PC-9 (cell line): ENCODE measurements around the gene FIBCD1. TPM values are rescaled to one million over a fixed set of nuclear protein-coding genes. Genes with fewer than 3 reads are reported as not detected.

Experiments
- BruUV-seq: library from RNA; stranded (reverse); fragments of 400-500 nt; replicated peaks from 2 replicates; lab custom pipeline; 2021; lab: Mats Ljungman, UMichigan
- CTCF ChIA-PET: fragments of 300-600 bp; sonication (Branson Sonifier 250); formaldehyde crosslinking; loops from one replicate; lab custom pipeline; 2022; ENCODE audit warnings: antibody characterized with exemption; lab: Charles Lee
- POLR2A ChIA-PET: fragments of 300-600 bp; sonication (Branson Sonifier 250); formaldehyde crosslinking; loops from one replicate; lab custom pipeline; 2022; ENCODE audit warnings: antibody characterized with exemption; ENCODE audit not compliant: unreplicated experiment; lab: Charles Lee
- DNase-seq, 2 experiments: peaks; one replicate each; pipeline versions ENCODE4 v3.0.0 to v3.0.0-alpha.2; 2015 to 2022; ENCODE audit warnings: mixed read lengths in 1 of 2
- H2AFZ ChIP-seq: fragments of 200-600 bp; sonication (generic); 2 replicates; pipeline ENCODE4 v1.8.1; 2017; ENCODE audit warnings: antibody characterized with exemption
- H3F3A ChIP-seq: fragments of 200-600 bp; sonication (generic); 2 replicates; pipeline ENCODE4 v1.8.1; 2017; ENCODE audit warnings: antibody characterized with exemption, mild to moderate bottlenecking, low read depth; ENCODE audit not compliant: insufficient read depth
- H3K27ac ChIP-seq: fragments of 200-600 bp; sonication (generic); 2 replicates; pipeline ENCODE4 v1.6.1; 2016; ENCODE audit warnings: mixed run types
- H3K27me3 ChIP-seq: fragments of 200-600 bp; sonication (generic); 2 replicates; pipeline ENCODE4 v1.6.1; 2016; ENCODE audit warnings: low read depth, mixed run types; ENCODE audit not compliant: insufficient read depth
- H3K36me3 ChIP-seq: fragments of 200-600 bp; sonication (generic); 2 replicates; pipeline ENCODE4 v1.6.1; 2016; ENCODE audit warnings: low read depth, mixed run types
- H3K4me1 ChIP-seq: fragments of 200-600 bp; sonication (generic); replicated peaks from 2 replicates; pipeline ENCODE4 v1.6.1; 2016; ENCODE audit warnings: mixed run types; ENCODE audit not compliant: insufficient read depth
- H3K4me2 ChIP-seq: fragments of 200-600 bp; sonication (generic); 2 replicates; pipeline ENCODE4 v1.6.1; 2017; ENCODE audit warnings: mixed run types
- H3K4me3 ChIP-seq: fragments of 200-600 bp; sonication (generic); 2 replicates; pipeline ENCODE4 v1.6.1; 2016; ENCODE audit warnings: mixed run types
- H3K79me2 ChIP-seq: fragments of 200-600 bp; sonication (generic); 2 replicates; pipeline ENCODE4 v1.6.1; 2017; ENCODE audit warnings: low read depth, mixed run types
- H3K9me2 ChIP-seq: fragments of 200-600 bp; sonication (generic); 2 replicates; pipeline ENCODE4 v1.8.1; 2017; ENCODE audit warnings: mild to moderate bottlenecking; ENCODE audit not compliant: insufficient read depth
- H3K9me3 ChIP-seq: fragments of 200-600 bp; sonication (generic); 2 replicates; pipeline ENCODE4 v1.8.1; 2016; ENCODE audit warnings: low read depth; ENCODE audit not compliant: insufficient read depth
- H4K20me1 ChIP-seq: fragments of 200-600 bp; sonication (generic); 2 replicates; pipeline ENCODE4 v1.8.1; 2017; ENCODE audit not compliant: insufficient read depth
- CTCF ChIP-seq: fragments of 200-600 bp; sonication (generic); conservative IDR thresholded peaks from 2 replicates; pipeline ENCODE4 v1.6.1; 2017; ENCODE audit warnings: mixed run types, antibody characterized with exemption, mild to moderate bottlenecking, moderate library complexity
- EZH2 ChIP-seq: fragments of 200-600 bp; sonication (generic); IDR thresholded peaks from 2 replicates; pipeline ENCODE4 v1.8.0; 2017; ENCODE audit warnings: antibody characterized with exemption, low read depth
- intact Hi-C: fragments of 100-400 bp; cut with micrococcal nuclease; formaldehyde crosslinking; loops from one replicate; pipeline ENCODE4 v1.10.0; 2022; ENCODE audit not compliant: unreplicated experiment
- total RNA-seq: library from RNA; stranded (reverse); gene quantifications from 2 replicates; pipeline ENCODE4 v1.2.3, GENCODE V29; 2021

FIBCD1 gene
- total RNA-seq, 1 experiment from 2014 or later, result 2.7 TPM

- Histone ChIP-seq H3K27ac (no peak overlapping the region), H3K4me3 (no peak overlapping the region), H3K9me2 (no peaks in the 10 kb centered on the region), H4K20me1 (no peaks in the 10 kb centered on the region), H3K4me2 (peak overlapping the region; percentile 85; the same call in 1 of the 2 replicates), H3F3A (peaks cover 28% of the 10 kb centered on the region; the same call in 1 of the 2 replicates), H3K36me3 (no peaks in the 10 kb centered on the region), H3K27me3 (peaks cover 17% of the 10 kb centered on the region; the same call in 1 of the 2 replicates), H3K79me2 (no peaks in the 10 kb centered on the region), H2AFZ (no peak overlapping the region), H3K9me3 (no peaks in the 10 kb centered on the region), H3K4me1 (peaks cover 15% of the 10 kb centered on the region)
- TF ChIP-seq CTCF, result no peak
- no peak for TF ChIP-seq EZH2
- BruUV-seq, result no TSS peak
- intact Hi-C loops, result loop anchor here (2.0 to 5.0 kb wide), 2 partner anchors 107 to 233 kb away; no protein-coding TSS in a partner anchor
- CTCF ChIA-PET, result interaction anchor here (0.6 kb wide), 1 partner anchor 368 kb away, joined by 6 read pairs; no protein-coding TSS in a partner anchor
- DNase-seq, result peak in 1 of 2 experiments; percentile 17
- POLR2A ChIA-PET, result no interaction called here
These were observed 1.0 kb upstream of the FIBCD1 start for GRCh38 chr9:130940027-130940549.

- Histone ChIP-seq H2AFZ (0 out of 2 replicates have a peak overlapping the region, but pooled peaks have one; percentile 98), H3F3A (peaks cover 31% of the 10 kb centered on the region; the same call in 1 of the 2 replicates), H3K4me2 (peak overlapping the region; percentile 85), H3K4me3 (peak overlapping the region; percentile 85; the same call in 1 of the 2 replicates), H3K79me2 (no peaks in the 10 kb centered on the region), H3K9me2 (no peaks in the 10 kb centered on the region), H3K9me3 (no peaks in the 10 kb centered on the region), H4K20me1 (no peaks in the 10 kb centered on the region), H3K27me3 (peaks cover 17% of the 10 kb centered on the region; the same call in 1 of the 2 replicates), H3K4me1 (peaks cover 15% of the 10 kb centered on the region), H3K27ac (no peak overlapping the region), H3K36me3 (no peaks in the 10 kb centered on the region)
- no TSS peak for BruUV-seq
- CTCF ChIA-PET, result interaction anchor here (0.6 kb wide), 1 partner anchor 368 kb away, joined by 6 read pairs; no protein-coding TSS in a partner anchor
- intact Hi-C loops, result loop anchor here (2.0 to 5.0 kb wide), 3 partner anchors 42 to 233 kb away; partner anchors contain the start of gene QRFP
- TF ChIP-seq EZH2 (no peak), CTCF (no peak)
- peak in 1 of 2 experiments; percentile 20 for DNase-seq
- POLR2A ChIA-PET, result no interaction called here
These were observed 469 bp upstream of the FIBCD1 start for GRCh38 chr9:130939405-130940026.

GRCh38 chr9:130938184-130938651, 829 bp downstream of the FIBCD1 start:
- BruUV-seq, result no TSS peak
- Histone ChIP-seq H3K79me2 (no peaks in the 10 kb centered on the region), H4K20me1 (no peaks in the 10 kb centered on the region), H3F3A (peaks cover 33% of the 10 kb centered on the region; the same call in 1 of the 2 replicates), H3K36me3 (no peaks in the 10 kb centered on the region), H3K27ac (no peak overlapping the region), H3K27me3 (peaks cover 17% of the 10 kb centered on the region; the same call in 1 of the 2 replicates), H3K4me3 (peak overlapping the region; percentile 85; the same call in 1 of the 2 replicates), H2AFZ (no peak overlapping the region), H3K4me2 (peak overlapping the region; percentile 85), H3K9me3 (no peaks in the 10 kb centered on the region), H3K9me2 (no peaks in the 10 kb centered on the region), H3K4me1 (peaks cover 23% of the 10 kb centered on the region)
- TF ChIP-seq CTCF, result no peak
- no peak for TF ChIP-seq EZH2
- no peak for DNase-seq
- intact Hi-C loops, result loop anchor here (5.0 kb wide), 1 partner anchor 41 kb away; the partner anchor contains the start of gene QRFP
- POLR2A ChIA-PET, result no interaction called here
- CTCF ChIA-PET, result no interaction called here
